Karpas-422 (cell line): ENCODE measurements around the gene CHPF. TPM values are rescaled to one million over a fixed set of nuclear protein-coding genes. Genes with fewer than 3 reads are reported as not detected.

Experiments used
- DNase-seq: peaks from one replicate; pipeline ENCODE4 v3.0.0-alpha.2; 2015
- H2AFZ ChIP-seq: fragments of 200-600 bp; sonication (generic); 2 replicates; pipeline ENCODE4 v1.6.1; 2014; ENCODE audit warnings: antibody characterized with exemption, low read length, mixed read lengths
- H3K27ac ChIP-seq: fragments of 200-600 bp; sonication (generic); 2 replicates; pipeline ENCODE4 v1.5.1; 2014; ENCODE audit warnings: mild to moderate bottlenecking, low read length, moderate library complexity
- H3K27me3 ChIP-seq: fragments of 200-600 bp; sonication (generic); 2 replicates; pipeline ENCODE4 v1.6.1; 2014; ENCODE audit warnings: low read length, mixed read lengths
- H3K36me3 ChIP-seq: fragments of 200-600 bp; sonication (generic); 2 replicates; pipeline ENCODE4 v1.6.1; 2014; ENCODE audit warnings: low read length, mixed read lengths; ENCODE audit not compliant: insufficient read depth
- H3K4me1 ChIP-seq: fragments of 200-600 bp; sonication (generic); 2 replicates; pipeline ENCODE4 v1.6.1; 2014; ENCODE audit warnings: mild to moderate bottlenecking, low read length, mixed read lengths
- H3K4me2 ChIP-seq: fragments of 200-600 bp; sonication (generic); 2 replicates; pipeline ENCODE4 v1.6.1; 2014; ENCODE audit warnings: low read length, low read depth, mild to moderate bottlenecking; ENCODE audit not compliant: poor library complexity, severe bottlenecking
- H3K4me3 ChIP-seq: fragments of 200-600 bp; sonication (generic); 2 replicates; pipeline ENCODE4 v1.5.1; 2014; ENCODE audit warnings: mild to moderate bottlenecking, antibody characterized with exemption, low read length, mixed read lengths
- H3K79me2 ChIP-seq: fragments of 200-600 bp; sonication (generic); 2 replicates; pipeline ENCODE4 v1.6.1; 2014; ENCODE audit warnings: mild to moderate bottlenecking, low read length, mixed read lengths
- H3K9ac ChIP-seq: fragments of 200-600 bp; sonication (generic); 2 replicates; pipeline ENCODE4 v1.6.0; 2014; ENCODE audit warnings: low read length
- H3K9me2 ChIP-seq: fragments of 200-600 bp; sonication (generic), shearing (Covaris generic); replicated peaks from 2 replicates; pipeline ENCODE4 v1.6.0; 2014; ENCODE audit warnings: mild to moderate bottlenecking, low read length, moderate library complexity; ENCODE audit not compliant: insufficient read depth
- H3K9me3 ChIP-seq: fragments of 300-700, 200-600 bp; sonication (generic); 2 replicates; pipeline ENCODE4 v1.6.1; 2014; ENCODE audit warnings: low read length, mixed read lengths
- H4K20me1 ChIP-seq: fragments of 200-600 bp; sonication (generic); 2 replicates; pipeline ENCODE4 v1.6.1; 2014; ENCODE audit warnings: mild to moderate bottlenecking, antibody characterized with exemption, low read length, low read depth; ENCODE audit not compliant: insufficient read depth
- total RNA-seq: library from RNA; depleted of rRNA; stranded (reverse); fragments of >200 nt; shearing (Covaris generic); gene quantifications from 2 replicates; pipeline ENCODE4 v1.2.3, GENCODE V29; 2014; ENCODE audit warnings: low replicate concordance; rRNA removed

CHPF gene
- total RNA-seq: 25.5 and 44.5 TPM in 2 replicates

GRCh38 chr2:219543596-219544358 lies at the start of gene CHPF, which contains the start of gene TMEM198:
Gene CHPF (minus strand): TSS chr2:219543809. CDS start chr2:219543538, 271 bp downstream.
Gene TMEM198 (plus strand): TSS chr2:219544028. CDS start chr2:219544728, 700 bp downstream.
- peaks cover 10% of the 10 kb centered on the region for H4K20me1 ChIP-seq
- H3K4me1 ChIP-seq: peaks cover 23% of the 10 kb centered on the region
- H3K27me3 ChIP-seq: no peaks in the 10 kb centered on the region
- H3K4me3 ChIP-seq: peak within 1 kb of the TSS; percentile 99
- H3K9me2 ChIP-seq: no peaks in the 10 kb centered on the region
- peak within 1 kb of the TSS; percentile 93 for H3K9ac ChIP-seq
- H2AFZ ChIP-seq: peak within 1 kb of the TSS; percentile 69; the same call in 1 of the 2 replicates
- H3K9me3 ChIP-seq: no peaks in the 10 kb centered on the region
- H3K79me2 ChIP-seq: peaks cover 9% of the 10 kb centered on the region
- peak within 1 kb of the TSS; percentile 98 for H3K4me2 ChIP-seq
- DNase-seq: peak; percentile 99
- H3K36me3 ChIP-seq: peaks cover 9% of the 10 kb centered on the region; the same call in 1 of the 2 replicates
- H3K27ac ChIP-seq: peak within 1 kb of the TSS; percentile 60

- DNase-seq: no peak
- H3K27ac ChIP-seq: no peak overlapping the region
- no peaks in the 10 kb centered on the region for H3K9me3 ChIP-seq
- H3K4me1 ChIP-seq: peaks cover 9% of the 10 kb centered on the region
- H3K27me3 ChIP-seq: no peaks in the 10 kb centered on the region
- no peaks in the 10 kb centered on the region for H3K9me2 ChIP-seq
- no peak overlapping the region for H3K4me2 ChIP-seq
- H3K36me3 ChIP-seq: no peaks in the 10 kb centered on the region
- no peak overlapping the region for H3K9ac ChIP-seq
- no peaks in the 10 kb centered on the region for H4K20me1 ChIP-seq
- H3K4me3 ChIP-seq: no peak overlapping the region
- H2AFZ ChIP-seq: no peak overlapping the region
- no peaks in the 10 kb centered on the region; the same call in 1 of the 2 replicates for H3K79me2 ChIP-seq
Measured at GRCh38 chr2:219593154-219593553, 49.5 kb upstream of the CHPF start.

- H2AFZ ChIP-seq: no peak overlapping the region
- DNase-seq: no peak
Measured at GRCh38 chr2:219592736-219593135, 49.1 kb upstream of the CHPF start.

GRCh38 chr2:219591091-219591490 lies 47.5 kb upstream of the CHPF start:
- no peak overlapping the region for H2AFZ ChIP-seq
- no peaks in the 10 kb centered on the region for H3K27me3 ChIP-seq
- no peaks in the 10 kb centered on the region for H3K36me3 ChIP-seq

More at GRCh38 chr2:219592736-219593135, 49.1 kb upstream of the CHPF start:
- Histone ChIP-seq H3K36me3 (no peaks in the 10 kb centered on the region), H3K9me2 (no peaks in the 10 kb centered on the region), H3K9me3 (no peaks in the 10 kb centered on the region), H3K4me2 (no peak overlapping the region), H3K27ac (no peak overlapping the region), H3K4me3 (no peak overlapping the region), H3K79me2 (no peaks in the 10 kb centered on the region), H3K4me1 (peaks cover 9% of the 10 kb centered on the region), H3K9ac (no peak overlapping the region), H3K27me3 (no peaks in the 10 kb centered on the region), H4K20me1 (no peaks in the 10 kb centered on the region)

GRCh38 chr2:219581346-219581745 lies 37.7 kb upstream of the CHPF start:
- Histone ChIP-seq H3K4me3 (no peak overlapping the region), H2AFZ (no peak overlapping the region), H3K36me3 (no peaks in the 10 kb centered on the region), H3K79me2 (no peaks in the 10 kb centered on the region), H3K4me2 (no peak overlapping the region), H4K20me1 (no peaks in the 10 kb centered on the region), H3K27me3 (no peaks in the 10 kb centered on the region), H3K27ac (no peak overlapping the region), H3K4me1 (peaks cover 4% of the 10 kb centered on the region; the same call in 1 of the 2 replicates), H3K9me3 (no peaks in the 10 kb centered on the region), H3K9me2 (no peaks in the 10 kb centered on the region), H3K9ac (no peak overlapping the region)
- no peak for DNase-seq

More at GRCh38 chr2:219591091-219591490, 47.5 kb upstream of the CHPF start:
- H4K20me1 ChIP-seq: no peaks in the 10 kb centered on the region
- H3K4me3 ChIP-seq: no peak overlapping the region
- H3K27ac ChIP-seq: no peak overlapping the region
- H3K9me3 ChIP-seq: no peaks in the 10 kb centered on the region
- no peaks in the 10 kb centered on the region for H3K4me1 ChIP-seq
- no peak overlapping the region for H3K9ac ChIP-seq
- no peak for DNase-seq
- no peaks in the 10 kb centered on the region for H3K79me2 ChIP-seq
- H3K9me2 ChIP-seq: no peaks in the 10 kb centered on the region
- H3K4me2 ChIP-seq: no peak overlapping the region

GRCh38 chr2:219578811-219579613 lies 35.4 kb upstream of the CHPF start:
- Histone ChIP-seq H3K36me3 (no peaks in the 10 kb centered on the region), H4K20me1 (no peaks in the 10 kb centered on the region), H3K4me3 (no peak overlapping the region), H3K9me3 (no peaks in the 10 kb centered on the region), H3K9ac (no peak overlapping the region), H3K79me2 (no peaks in the 10 kb centered on the region), H3K27ac (no peak overlapping the region), H3K27me3 (no peaks in the 10 kb centered on the region), H3K9me2 (no peaks in the 10 kb centered on the region), H2AFZ (no peak overlapping the region), H3K4me2 (no peak overlapping the region), H3K4me1 (peaks cover 4% of the 10 kb centered on the region; the same call in 1 of the 2 replicates)
- DNase-seq: no peak

GRCh38 chr2:219576505-219577388 lies 33.1 kb upstream of the CHPF start:
- H3K4me1 ChIP-seq: peaks cover 4% of the 10 kb centered on the region; the same call in 1 of the 2 replicates
- no peaks in the 10 kb centered on the region for H3K79me2 ChIP-seq
- no peaks in the 10 kb centered on the region for H3K27me3 ChIP-seq
- H2AFZ ChIP-seq: no peak overlapping the region; the same call in 1 of the 2 replicates
- H3K9ac ChIP-seq: no peak overlapping the region
- DNase-seq: no peak
- H3K27ac ChIP-seq: no peak overlapping the region
- no peaks in the 10 kb centered on the region for H4K20me1 ChIP-seq
- no peaks in the 10 kb centered on the region for H3K36me3 ChIP-seq
- no peak overlapping the region for H3K4me3 ChIP-seq
- no peaks in the 10 kb centered on the region for H3K9me3 ChIP-seq
- no peak overlapping the region for H3K4me2 ChIP-seq
- no peaks in the 10 kb centered on the region for H3K9me2 ChIP-seq
